C1 segment of cervical spinal cord (tissue), 14 donors: ENCODE data around the gene IFNL3.
"Not testable (repeated sequence)": the region's sequence is repeated elsewhere in the genome, so short reads cannot be mapped to it uniquely, and the experiment has no call there.

Experiments
- DNase-seq, 14 donors: peaks; one replicate each; lab custom pipeline; 2025; lab: John Stamatoyannopoulos, UW

The IFNL3 gene

GRCh38 chr19:39244410-39245100 lies at the start of gene IFNL3:
IFNL3 (minus strand) TSS chr19:39245006; CDS start chr19:39244967, 39 bp downstream.
- DNase-seq: not testable (repeated sequence)

GRCh38 chr19:39293394-39293793 lies 48.6 kb upstream of the IFNL3 start:
- no peak for DNase-seq

- DNase-seq: no peak
Measured at GRCh38 chr19:39284032-39284431, 39.2 kb upstream of the IFNL3 start.

GRCh38 chr19:39282021-39282420 lies 37.2 kb upstream of the IFNL3 start:
- no peak for DNase-seq

- DNase-seq: no peak
Measured at GRCh38 chr19:39277598-39277997, 32.8 kb upstream of the IFNL3 start.

- DNase-seq: no peak
Measured at GRCh38 chr19:39276740-39277139, 31.9 kb upstream of the IFNL3 start.

- DNase-seq: no peak
Measured at GRCh38 chr19:39275578-39275977, 30.8 kb upstream of the IFNL3 start.

- DNase-seq: not testable (repeated sequence)
Measured at GRCh38 chr19:39273859-39274258, 29.1 kb upstream of the IFNL3 start.

GRCh38 chr19:39270036-39270871 lies 25.4 kb upstream of the IFNL3 start:
- no peak for DNase-seq

GRCh38 chr19:39269369-39269768 lies 24.6 kb upstream of the IFNL3 start:
- DNase-seq: not testable (repeated sequence)

- DNase-seq: not testable (repeated sequence)
Measured at GRCh38 chr19:39268531-39269223, 23.9 kb upstream of the IFNL3 start.

- DNase-seq: not testable (repeated sequence)
Measured at GRCh38 chr19:39268085-39268484, 23.3 kb upstream of the IFNL3 start, which contains the start of gene IFNL2. IFNL2 (plus strand) TSS chr19:39268396; CDS start chr19:39268569, 173 bp downstream.

GRCh38 chr19:39265321-39265916 lies 20.6 kb upstream of the IFNL3 start:
- peak in 1 of 14 donors; percentile 15 for DNase-seq

- DNase-seq: no peak
Measured at GRCh38 chr19:39264306-39265290, 19.8 kb upstream of the IFNL3 start.

GRCh38 chr19:39263912-39264305 lies 19.1 kb upstream of the IFNL3 start:
- no peak for DNase-seq

- DNase-seq: no peak
Measured at GRCh38 chr19:39262496-39262895, 17.7 kb upstream of the IFNL3 start.

- no peak for DNase-seq
Measured at GRCh38 chr19:39261704-39262103, 16.9 kb upstream of the IFNL3 start.

GRCh38 chr19:39257227-39257626 lies 12.4 kb upstream of the IFNL3 start:
- DNase-seq: no peak

- DNase-seq: no peak
Measured at GRCh38 chr19:39254531-39255345, 9.9 kb upstream of the IFNL3 start.
